Activated naive CD8-positive, alpha-beta T cell treated with anti-CD3 and anti-CD28 coated beads, Interleukin-2, amount 10 ng/mL, durations not matched to agents 7 days and 5 days (primary cell): ENCODE measurements around the gene ADSS1. TPM values are rescaled to one million over a fixed set of nuclear protein-coding genes. Genes with fewer than 3 reads are reported as not detected.

Source experiments
- ATAC-seq: fragments of 150-1000 bp; cut with Tn5 transposase; one replicate; pipeline ENCODE4 v1.10.0; 2021; ENCODE audit warnings: low read depth, moderate library complexity
- POLR2A ChIA-PET: fragments of 350-600 bp; sonication (Branson Sonifier 250); formaldehyde crosslinking; loops from one replicate; lab custom pipeline; 2021; ENCODE audit warnings: antibody characterized with exemption; lab: Charles Lee
- DNase-seq: peaks from one replicate; pipeline ENCODE4 v3.0.0; 2021
- H3K27ac Mint-ChIP-seq: one replicate; pipeline ENCODE4 v1.8.0; 2022; ENCODE audit warnings: mild to moderate bottlenecking, mixed read lengths
- H3K27me3 Mint-ChIP-seq: one replicate; pipeline ENCODE4 v1.8.0; 2022; ENCODE audit warnings: mild to moderate bottlenecking, moderate library complexity, mixed read lengths
- H3K36me3 Mint-ChIP-seq: one replicate; pipeline ENCODE4 v1.8.0; 2021; ENCODE audit warnings: mild to moderate bottlenecking, mixed read lengths
- H3K4me1 Mint-ChIP-seq: one replicate; pipeline ENCODE4 v1.8.0; 2021; ENCODE audit warnings: mixed read lengths
- H3K4me3 Mint-ChIP-seq: one replicate; pipeline ENCODE4 v1.8.0; 2022; ENCODE audit warnings: mild to moderate bottlenecking, moderate library complexity, mixed read lengths
- H3K9me3 Mint-ChIP-seq: one replicate; pipeline ENCODE4 v1.8.0; 2021; ENCODE audit warnings: mixed read lengths
- total RNA-seq, 2 experiments: library from RNA; stranded (reverse); gene quantifications; one replicate each; pipeline ENCODE4 v1.2.3, GENCODE V29; 2021

The ADSS1 gene
- total RNA-seq, 2 experiments from 2014 or later, result 2.4 to 2.8 TPM

DNA sequence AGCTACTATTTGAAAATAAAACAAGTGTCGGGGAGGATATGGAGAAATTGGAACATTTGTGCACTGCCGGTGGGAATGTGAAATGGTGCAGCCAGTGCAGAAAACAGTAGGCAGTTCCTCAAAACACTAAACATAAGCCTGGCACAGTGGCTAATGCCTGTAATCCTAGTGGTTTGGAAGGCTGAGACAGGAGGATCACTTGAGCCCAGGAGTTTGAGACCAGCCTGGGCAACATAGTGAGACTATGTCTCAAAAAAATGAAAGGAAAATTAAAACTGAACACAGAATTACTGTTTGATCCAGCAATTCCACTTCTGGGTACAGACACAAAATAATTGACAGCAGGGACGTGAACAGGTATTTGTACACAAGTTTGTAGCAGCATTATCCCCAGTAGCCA, 41.5 kb downstream of the ADSS1 start:
- Mint-ChIP-seq H3K36me3 (peaks cover 15% of the 10 kb centered on the region), H3K27me3 (no peaks in the 10 kb centered on the region), H3K9me3 (no peaks in the 10 kb centered on the region), H3K27ac (no peak overlapping the region), H3K4me3 (no peak overlapping the region), H3K4me1 (peaks cover 5% of the 10 kb centered on the region)
- DNase-seq, result no peak
- POLR2A ChIA-PET, result no interaction called here
- no peak for ATAC-seq

DNA sequence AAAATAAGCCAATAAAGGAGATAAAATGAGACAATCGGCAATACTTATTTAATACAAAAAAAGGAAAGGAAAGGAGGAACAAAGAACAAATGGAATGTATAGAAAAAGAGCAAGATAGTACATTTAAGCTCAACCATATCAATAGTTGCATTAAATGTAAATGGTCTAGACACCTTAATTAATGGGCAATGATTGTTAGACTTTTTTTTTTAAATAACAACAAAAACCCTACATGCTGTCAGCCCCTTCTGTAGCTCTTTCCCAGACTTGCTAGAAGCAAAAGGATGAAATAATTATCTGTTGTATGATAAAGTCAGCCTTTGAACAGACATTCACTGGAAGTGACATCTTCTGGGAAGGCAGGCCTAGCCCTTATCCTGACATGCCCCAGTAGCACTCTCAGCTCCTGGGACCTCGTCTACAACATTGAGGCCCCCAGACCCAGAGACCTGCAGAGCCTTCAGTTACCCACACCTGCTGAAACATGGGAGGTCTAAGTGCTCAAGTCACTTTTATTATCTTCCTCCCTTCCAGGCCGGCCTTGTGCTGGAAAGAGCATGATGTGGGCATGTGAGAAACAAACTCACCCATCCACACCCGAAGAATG, 42.3 kb downstream of the ADSS1 start:
- Mint-ChIP-seq H3K9me3 (no peaks in the 10 kb centered on the region), H3K27me3 (no peaks in the 10 kb centered on the region), H3K4me3 (no peak overlapping the region), H3K36me3 (peaks cover 20% of the 10 kb centered on the region), H3K27ac (no peak overlapping the region), H3K4me1 (peaks cover 5% of the 10 kb centered on the region)
- no peak for DNase-seq
- POLR2A ChIA-PET, result no interaction called here
- no peak for ATAC-seq

- H3K4me3 Mint-ChIP-seq, result no peak overlapping the region
- POLR2A ChIA-PET, result interaction anchor here (1.5 kb wide), 1 partner anchor 15 kb away, joined by 4 read pairs; the partner anchor contains the start of gene SIVA1
- H3K27me3 Mint-ChIP-seq, result no peaks in the 10 kb centered on the region
- H3K36me3 Mint-ChIP-seq, result peaks cover 23% of the 10 kb centered on the region
- no peak for DNase-seq
- H3K27ac Mint-ChIP-seq, result no peak overlapping the region
- ATAC-seq, result no peak
- peaks cover 5% of the 10 kb centered on the region for H3K4me1 Mint-ChIP-seq
- no peaks in the 10 kb centered on the region for H3K9me3 Mint-ChIP-seq
Observed at GRCh38 chr14:104766863-104767633, 43.0 kb downstream of the ADSS1 start.

DNA sequence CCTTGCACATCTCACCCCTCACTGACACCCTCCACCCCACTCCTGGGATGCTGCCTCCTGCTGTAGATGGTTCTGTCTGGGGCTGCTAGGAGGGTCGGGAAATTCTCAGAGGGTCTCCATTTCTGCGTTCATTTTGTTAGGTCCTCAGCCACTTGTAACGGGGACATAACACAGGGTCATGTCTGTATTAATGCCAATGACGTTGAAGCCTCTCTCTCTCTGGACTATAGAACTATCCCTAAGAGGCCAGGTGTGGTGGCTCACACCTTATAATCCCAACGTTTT, 43.5 kb downstream of the ADSS1 start:
- H3K9me3 Mint-ChIP-seq, result no peaks in the 10 kb centered on the region
- no peak overlapping the region for H3K4me3 Mint-ChIP-seq
- DNase-seq (no peak), ATAC-seq (no peak)
- peaks cover 21% of the 10 kb centered on the region for H3K36me3 Mint-ChIP-seq
- POLR2A ChIA-PET, result interaction anchor here (1.4 to 1.5 kb wide), 2 partner anchors 15 to 33 kb away, joined by 4 to 6 read pairs; partner anchors contain the start of genes SIVA1 and ZBTB42
- H3K27me3 Mint-ChIP-seq, result no peaks in the 10 kb centered on the region
- H3K4me1 Mint-ChIP-seq, result peaks cover 3% of the 10 kb centered on the region
- no peak overlapping the region for H3K27ac Mint-ChIP-seq

DNA sequence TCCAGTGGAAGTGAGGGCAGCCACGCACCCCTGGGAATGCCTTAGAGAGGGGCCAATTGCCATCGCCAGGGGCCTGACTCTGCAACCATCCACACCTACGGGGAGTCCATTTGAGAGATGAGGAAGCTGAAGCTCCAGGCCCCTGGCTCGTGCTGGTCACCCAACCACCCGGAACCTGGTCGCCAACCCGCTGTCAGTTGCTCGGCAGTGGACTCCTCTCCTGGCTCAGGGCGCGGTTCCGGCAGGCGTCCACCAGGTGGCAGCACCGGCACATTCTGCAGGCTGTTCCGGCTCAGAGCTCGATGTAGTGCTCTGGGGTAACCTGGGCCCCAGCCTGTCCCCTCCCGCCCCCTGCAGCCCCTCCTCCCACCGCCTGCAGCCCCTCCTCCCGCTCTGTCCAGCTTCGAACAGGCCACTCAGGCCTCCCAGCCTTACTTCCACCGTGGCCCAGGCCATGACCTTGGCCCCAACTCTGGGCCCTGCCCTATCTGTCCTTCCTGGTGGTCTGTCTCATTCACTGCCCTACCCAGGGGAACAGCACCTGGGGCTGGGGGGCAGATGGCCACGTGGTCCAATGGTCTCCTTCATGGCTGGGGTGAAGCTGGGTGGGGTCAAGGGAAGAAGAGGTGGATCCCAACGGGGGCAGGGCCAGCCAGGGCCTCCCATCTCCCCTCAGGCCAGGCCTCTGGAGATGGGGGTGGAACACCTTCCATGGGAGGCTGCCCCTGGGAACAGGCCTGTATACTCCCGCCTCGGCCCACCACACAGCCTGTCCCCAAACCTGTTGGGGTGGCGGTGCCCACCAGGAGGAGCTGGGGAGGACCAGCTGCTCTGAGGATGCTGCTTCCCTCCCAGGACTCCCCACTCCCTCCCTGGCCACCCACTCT, 44.7 kb downstream of the ADSS1 start:
- ATAC-seq, result peak; percentile 94
- no peaks in the 10 kb centered on the region for H3K27me3 Mint-ChIP-seq
- H3K36me3 Mint-ChIP-seq, result peaks cover 21% of the 10 kb centered on the region
- peak; percentile 97 for DNase-seq
- H3K27ac Mint-ChIP-seq, result peak overlapping the region; percentile 16
- POLR2A ChIA-PET, result interaction anchor here (0.8 to 1.7 kb wide), 8 partner anchors 16 to 91 kb away, joined by 3 to 10 read pairs (median 4); partner anchors contain the start of genes SIVA1 and ZBTB42
- peaks cover 3% of the 10 kb centered on the region for H3K4me1 Mint-ChIP-seq
- no peaks in the 10 kb centered on the region for H3K9me3 Mint-ChIP-seq
- no peak overlapping the region for H3K4me3 Mint-ChIP-seq

- Mint-ChIP-seq H3K9me3 (no peaks in the 10 kb centered on the region), H3K4me1 (peaks cover 3% of the 10 kb centered on the region), H3K27me3 (no peaks in the 10 kb centered on the region), H3K4me3 (no peak overlapping the region), H3K36me3 (peaks cover 23% of the 10 kb centered on the region), H3K27ac (no peak overlapping the region)
- DNase-seq (no peak), ATAC-seq (no peak)
- POLR2A ChIA-PET, result interaction anchor here (0.7 to 1.7 kb wide), 8 partner anchors 17 to 91 kb away, joined by 3 to 10 read pairs (median 3); partner anchors contain the start of gene SIVA1
Observed at GRCh38 chr14:104769324-104770071, 45.5 kb downstream of the ADSS1 start.

DNA sequence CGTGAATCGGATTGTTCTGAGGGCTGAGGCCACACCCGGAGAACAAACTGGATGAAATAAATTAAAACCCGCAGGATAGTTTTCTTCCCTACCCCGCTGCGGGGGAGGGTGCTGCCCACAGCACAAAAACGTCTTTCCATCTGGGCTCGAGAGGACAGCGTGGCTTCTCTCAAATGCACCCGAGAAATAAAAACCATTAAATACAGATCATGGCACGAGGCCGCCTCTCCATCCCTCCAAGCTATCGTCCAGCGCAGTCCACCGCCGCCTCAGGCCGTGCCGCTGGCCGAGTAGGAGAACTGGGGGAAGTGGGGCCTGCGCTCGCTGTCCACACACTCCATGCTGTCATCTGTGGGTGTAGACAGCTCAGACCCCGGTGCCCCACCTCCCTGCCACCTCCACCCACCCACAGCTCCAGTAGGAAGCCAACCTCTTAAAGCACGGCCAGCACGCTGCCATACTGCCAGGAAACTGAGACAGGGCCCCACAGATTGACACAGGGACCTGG, 46.1 kb downstream of the ADSS1 start:
- POLR2A ChIA-PET, result interaction anchor here (0.7 to 1.0 kb wide), 4 partner anchors 17 to 56 kb away, joined by 3 to 4 read pairs (median 3); partner anchors contain the start of gene SIVA1
- DNase-seq (no peak), ATAC-seq (no peak)
- no peak overlapping the region for H3K27ac Mint-ChIP-seq
- H3K36me3 Mint-ChIP-seq, result peaks cover 23% of the 10 kb centered on the region
- H3K9me3 Mint-ChIP-seq, result no peaks in the 10 kb centered on the region
- H3K27me3 Mint-ChIP-seq, result no peaks in the 10 kb centered on the region
- peaks cover 3% of the 10 kb centered on the region for H3K4me1 Mint-ChIP-seq
- H3K4me3 Mint-ChIP-seq, result no peak overlapping the region

DNA sequence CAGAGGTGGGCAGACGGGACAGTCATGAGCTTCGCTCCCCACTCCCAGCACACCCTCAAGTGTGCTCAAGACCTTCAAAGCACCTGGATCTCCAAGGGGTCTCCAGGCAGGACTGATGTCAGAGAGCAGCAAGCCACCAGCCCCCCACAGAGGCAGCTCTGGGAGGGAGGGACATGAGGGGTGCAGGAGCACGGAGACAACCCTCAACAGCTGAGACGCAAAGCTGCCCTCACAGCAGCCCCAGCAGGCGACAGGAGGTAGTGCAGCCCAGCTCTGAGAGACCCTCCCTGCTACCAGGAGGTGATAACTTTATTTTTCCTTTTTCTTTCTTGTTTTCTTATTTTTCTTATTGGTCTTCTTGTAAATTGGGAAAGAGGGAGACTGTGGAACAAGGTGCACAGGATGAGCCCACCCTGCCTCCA, 46.8 kb downstream of the ADSS1 start:
- POLR2A ChIA-PET, result interaction anchor here (0.5 to 1.0 kb wide), 2 partner anchors 18 to 44 kb away, joined by 3 read pairs; partner anchors contain the start of gene SIVA1
- Mint-ChIP-seq H3K36me3 (peaks cover 22% of the 10 kb centered on the region), H3K9me3 (no peaks in the 10 kb centered on the region), H3K27ac (no peak overlapping the region), H3K4me3 (no peak overlapping the region), H3K4me1 (peaks cover 3% of the 10 kb centered on the region), H3K27me3 (no peaks in the 10 kb centered on the region)
- DNase-seq, result no peak
- ATAC-seq, result no peak

DNA sequence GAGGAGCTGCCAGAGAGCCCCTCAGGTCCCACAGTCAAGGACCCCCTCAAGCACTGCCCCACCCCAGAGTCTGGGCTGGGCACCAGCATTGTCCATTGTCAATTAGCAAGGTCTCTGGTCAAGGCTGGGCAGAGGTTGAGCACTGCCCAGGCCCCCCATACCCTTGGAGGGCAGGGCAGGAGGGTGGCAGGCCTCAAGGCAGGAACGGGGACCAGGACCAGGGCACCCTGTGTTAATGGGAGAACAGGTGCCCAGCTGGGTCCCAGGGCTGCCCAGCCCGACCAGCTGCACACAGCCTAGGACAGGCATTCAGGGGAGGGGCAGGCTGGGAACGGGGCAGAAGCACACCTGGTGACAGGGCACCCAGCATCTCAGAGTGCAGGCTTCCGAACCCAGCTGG, 47.3 kb downstream of the ADSS1 start:
- Mint-ChIP-seq H3K9me3 (no peaks in the 10 kb centered on the region), H3K4me3 (no peak overlapping the region), H3K27ac (no peak overlapping the region), H3K27me3 (no peaks in the 10 kb centered on the region), H3K4me1 (peaks cover 3% of the 10 kb centered on the region), H3K36me3 (peaks cover 26% of the 10 kb centered on the region)
- no peak for ATAC-seq
- POLR2A ChIA-PET, result interaction anchor here (0.5 to 1.0 kb wide), 2 partner anchors 19 to 43 kb away, joined by 3 read pairs; partner anchors contain the start of gene SIVA1
- DNase-seq, result no peak

DNA sequence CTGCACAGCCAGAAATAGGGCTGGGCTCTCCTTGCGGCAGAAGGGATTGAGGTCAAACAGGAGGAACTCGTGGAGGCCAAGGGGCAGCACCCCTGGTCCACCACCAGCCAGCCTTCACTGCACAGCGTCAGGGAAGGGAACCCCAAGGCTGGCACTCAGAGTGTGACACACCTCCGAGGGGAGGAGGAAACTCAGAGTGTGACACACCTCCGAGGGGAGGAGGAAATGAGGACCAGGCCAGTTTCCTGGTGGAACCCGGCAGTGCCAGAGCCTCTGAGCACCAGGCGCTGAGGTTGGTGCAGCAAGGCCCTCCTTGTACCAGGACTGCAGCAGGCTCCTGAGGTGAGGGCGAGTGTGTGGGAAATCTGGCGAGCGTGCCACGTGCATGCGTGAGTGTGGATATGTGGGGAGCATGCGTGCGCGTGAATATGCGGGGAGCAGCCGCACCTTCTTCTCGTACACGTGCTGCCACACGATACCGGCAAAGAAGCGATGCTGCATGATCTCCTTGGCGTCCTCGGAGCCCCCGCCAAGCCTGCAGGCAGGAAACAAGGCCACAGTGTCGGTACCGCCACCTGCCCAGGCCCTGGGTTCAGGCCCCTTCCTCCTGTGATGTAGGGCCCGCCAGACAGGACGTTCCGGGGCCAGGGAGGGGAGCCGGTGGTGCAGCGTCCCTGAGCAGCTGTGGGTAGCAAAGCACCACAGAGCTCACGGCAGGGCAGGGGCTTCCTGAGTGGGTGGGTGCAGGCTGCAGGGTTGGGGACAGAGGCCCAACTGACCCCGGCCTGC, 48.1 kb downstream of the ADSS1 start:
- H3K27me3 Mint-ChIP-seq, result no peaks in the 10 kb centered on the region
- peaks cover 3% of the 10 kb centered on the region for H3K4me1 Mint-ChIP-seq
- peaks cover 30% of the 10 kb centered on the region for H3K36me3 Mint-ChIP-seq
- POLR2A ChIA-PET, result no interaction called here
- H3K27ac Mint-ChIP-seq, result no peak overlapping the region
- no peak overlapping the region for H3K4me3 Mint-ChIP-seq
- ATAC-seq (no peak), DNase-seq (no peak)
- H3K9me3 Mint-ChIP-seq, result no peaks in the 10 kb centered on the region

- POLR2A ChIA-PET, result no interaction called here
- DNase-seq (no peak), ATAC-seq (no peak)
- Mint-ChIP-seq H3K27ac (no peak overlapping the region), H3K9me3 (no peaks in the 10 kb centered on the region), H3K27me3 (no peaks in the 10 kb centered on the region), H3K4me3 (no peak overlapping the region), H3K36me3 (peaks cover 30% of the 10 kb centered on the region), H3K4me1 (peaks cover 3% of the 10 kb centered on the region)
Observed at GRCh38 chr14:104772707-104773504, 48.9 kb downstream of the ADSS1 start.
